ENCODE results near the gene ZDHHC3. TPM values are rescaled to one million over a fixed set of nuclear protein-coding genes. Genes with fewer than 3 reads are reported as not detected.

Gene ZDHHC3
- total RNA-seq, 6 donors from 2014 or later = 98.0 to 179 (median 115) TPM

- H3K4me1 ChIP-seq = peaks cover 33 to 59% (median 41%) of the 10 kb centered on the region in 4 donors
- H3K36me3 ChIP-seq = peaks cover 0 to 23% (median 8%) of the 10 kb centered on the region in 4 donors
- H3K9me3 ChIP-seq = no peaks in the 10 kb centered on the region
- no peak for TF ChIP-seq POLR2A (IDR thresholded peaks at IDR 0.05)
- no peak for TF ChIP-seq CTCF (IDR thresholded peaks at IDR 0.05)
- no peak for TF ChIP-seq EP300 (IDR thresholded peaks at IDR 0.05)
- TF ChIP-seq POLR2AphosphoS5 (IDR thresholded peaks at IDR 0.05) = no peak
- no peak overlapping the region for H3K27ac ChIP-seq
- WGBS, 2 donors = 92 to 96% methylated on average over 3 of the region's 3 CpGs
- DNase-seq (no peak), ATAC-seq (ENCODE audit: low FRiP score in 2 of 2) (no peak)
- no peaks in the 10 kb centered on the region for H3K27me3 ChIP-seq
- H3K4me3 ChIP-seq = no peak overlapping the region
Measured at GRCh38 chr3:44960387-44961026, 15.5 kb downstream of the ZDHHC3 start.

GRCh38 chr3:44958386-44958785 lies 17.6 kb downstream of the ZDHHC3 start:
- TF ChIP-seq CTCF (IDR thresholded peaks at IDR 0.05) = no peak
- TF ChIP-seq POLR2A (IDR thresholded peaks at IDR 0.05) = no peak
- no peak overlapping the region for H3K4me3 ChIP-seq
- H3K27me3 ChIP-seq = no peaks in the 10 kb centered on the region
- WGBS, 2 donors = 66 to 75% methylated on average over 7 of the region's 7 CpGs
- ATAC-seq (ENCODE audit: low FRiP score in 2 of 2) (no peak), DNase-seq (peak in 1 of 2 donors; percentile 69)
- no peak overlapping the region for H3K27ac ChIP-seq
- H3K9me3 ChIP-seq = no peaks in the 10 kb centered on the region
- H3K36me3 ChIP-seq = peaks cover 0 to 32% (median 10%) of the 10 kb centered on the region in 4 donors
- H3K4me1 ChIP-seq = peaks cover 34 to 52% (median 44%) of the 10 kb centered on the region in 4 donors

- 81 to 87% methylated on average over 4 of the region's 4 CpGs for WGBS, 2 donors
- H3K9me3 ChIP-seq = no peaks in the 10 kb centered on the region
- H3K27me3 ChIP-seq = no peaks in the 10 kb centered on the region
- no peak overlapping the region for H3K4me3 ChIP-seq
- H3K27ac ChIP-seq = no peak overlapping the region
- no peak for DNase-seq
- ATAC-seq (ENCODE audit: low FRiP score in 2 of 2) = no peak
- TF ChIP-seq POLR2A (IDR thresholded peaks at IDR 0.05) = no peak
- TF ChIP-seq CTCF (IDR thresholded peaks at IDR 0.05) = no peak
- no peak for TF ChIP-seq POLR2AphosphoS5 (IDR thresholded peaks at IDR 0.05)
- no peak for TF ChIP-seq EP300 (IDR thresholded peaks at IDR 0.05)
- peaks cover 0 to 32% (median 10%) of the 10 kb centered on the region in 4 donors for H3K36me3 ChIP-seq
- H3K4me1 ChIP-seq = peaks cover 33 to 50% (median 43%) of the 10 kb centered on the region in 4 donors
Measured at GRCh38 chr3:44957986-44958385, 18.0 kb downstream of the ZDHHC3 start.

- WGBS, 2 donors = 83 to 100% methylated on average over 1 of the region's 1 CpG
- Histone ChIP-seq H3K36me3 (peaks cover 0 to 33% (median 10%) of the 10 kb centered on the region in 4 donors), H3K27ac (no peak overlapping the region), H3K4me3 (no peak overlapping the region), H3K4me1 (peaks cover 22 to 41% (median 31%) of the 10 kb centered on the region in 4 donors), H3K27me3 (no peaks in the 10 kb centered on the region), H3K9me3 (no peaks in the 10 kb centered on the region)
- TF ChIP-seq POLR2AphosphoS5 (IDR thresholded peaks at IDR 0.05) (no peak), POLR2A (IDR thresholded peaks at IDR 0.05) (no peak), CTCF (IDR thresholded peaks at IDR 0.05) (no peak), EP300 (IDR thresholded peaks at IDR 0.05) (no peak)
- DNase-seq = no peak
- ATAC-seq (ENCODE audit: low FRiP score in 2 of 2) = no peak
Measured at GRCh38 chr3:44955917-44956316, 20.1 kb downstream of the ZDHHC3 start.

GRCh38 chr3:44954962-44955361 lies 21.0 kb downstream of the ZDHHC3 start:
- H3K4me1 ChIP-seq = peaks cover 22 to 36% (median 29%) of the 10 kb centered on the region in 4 donors
- no peaks in the 10 kb centered on the region for H3K27me3 ChIP-seq
- H3K4me3 ChIP-seq = no peak overlapping the region
- H3K27ac ChIP-seq = peak overlapping the region; percentile 55 to 83 (median 68)
- DNase-seq = peak in 1 of 2 donors; percentile 72
- ATAC-seq (ENCODE audit: low FRiP score in 2 of 2) = peak; percentile 51 to 64
- H3K36me3 ChIP-seq = peaks cover 0 to 35% (median 10%) of the 10 kb centered on the region in 4 donors
- WGBS, 2 donors = 17 to 33% methylated on average over 3 of the region's 3 CpGs
- H3K9me3 ChIP-seq = no peaks in the 10 kb centered on the region
- peak in 1 of 4 donors; percentile 1 for TF ChIP-seq EP300 (IDR thresholded peaks at IDR 0.05)
- no peak for TF ChIP-seq POLR2AphosphoS5 (IDR thresholded peaks at IDR 0.05)
